HG02884 (cell line): ENCODE measurements around the gene LCLAT1.
"Not testable (repeated sequence)": the region's sequence is repeated elsewhere in the genome, so short reads cannot be mapped to it uniquely, and the experiment has no call there.

Source experiments
- ATAC-seq: cut with Tn5 transposase; IDR thresholded peaks from one replicate; pipeline ENCODE4 v1.9.1; 2021; ENCODE audit warnings: mild to moderate bottlenecking, moderate library complexity; ENCODE audit not compliant: unreplicated experiment

Gene LCLAT1

GRCh38 chr2:30453498-30453897 lies 6.5 kb downstream of the LCLAT1 start:
- ATAC-seq = no peak

DNA sequence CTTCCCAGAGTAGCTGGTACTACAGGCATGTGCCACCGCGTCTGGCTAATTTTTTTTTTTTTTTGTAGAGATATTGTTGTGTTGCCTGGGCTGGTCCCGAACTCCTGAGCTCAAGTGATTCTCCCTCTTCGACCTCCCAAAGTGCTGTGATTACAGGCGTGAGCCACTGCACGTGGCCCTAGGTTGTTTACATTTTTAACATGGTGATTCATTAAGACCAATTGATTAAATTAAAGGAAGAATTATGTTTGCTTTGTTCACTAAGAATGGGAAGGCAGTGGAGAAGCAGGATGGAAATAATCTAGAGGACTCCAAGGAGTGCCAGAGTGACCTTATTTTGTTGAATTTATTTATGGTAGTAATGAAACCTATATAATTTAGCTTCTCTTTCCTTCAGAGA lies 7.5 kb downstream of the LCLAT1 start:
- no peak for ATAC-seq

GRCh38 chr2:30455114-30455738 lies 8.2 kb downstream of the LCLAT1 start:
- no peak for ATAC-seq

DNA sequence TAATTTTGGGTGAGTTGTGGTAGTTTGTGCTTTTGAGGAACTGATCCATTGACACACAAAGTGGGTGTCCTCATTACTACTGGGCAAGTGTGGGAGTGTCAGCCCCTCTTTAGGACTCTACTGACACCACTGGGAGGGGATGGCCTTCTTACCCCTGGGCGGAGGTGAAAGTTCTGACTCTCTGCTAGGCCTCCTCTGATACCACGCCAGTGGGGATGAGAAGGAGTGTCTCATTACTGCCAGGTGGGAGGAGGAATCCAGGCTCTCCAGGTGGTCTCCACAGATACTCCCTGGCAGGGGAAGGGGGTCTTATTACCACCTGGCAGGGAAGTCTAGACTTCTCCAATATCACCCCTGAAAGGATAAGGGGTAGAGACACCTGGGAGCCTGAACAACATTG lies 9.1 kb downstream of the LCLAT1 start:
- ATAC-seq = no peak

DNA sequence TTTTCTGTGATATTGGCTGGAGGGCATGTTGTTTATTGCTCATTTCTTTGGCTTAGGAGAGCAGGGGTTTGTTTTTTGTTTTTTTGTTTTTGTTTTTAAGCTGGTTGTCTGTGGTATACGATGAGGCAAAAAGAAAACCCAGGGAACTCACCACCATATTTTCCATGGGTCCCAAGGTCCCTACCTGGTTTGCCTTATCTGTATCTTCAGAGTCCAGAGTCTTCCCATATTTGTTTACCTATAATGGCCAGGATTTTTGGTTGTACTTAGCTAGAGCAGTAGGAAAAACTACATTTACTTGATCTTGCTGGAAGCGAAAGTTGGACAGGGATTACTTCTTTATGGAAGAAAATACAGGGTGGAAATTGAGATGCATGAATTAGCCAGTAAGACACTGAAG lies 9.5 kb downstream of the LCLAT1 start:
- no peak for ATAC-seq

- ATAC-seq = no peak
Observed at GRCh38 chr2:30457296-30457695, 10.2 kb downstream of the LCLAT1 start.

GRCh38 chr2:30459140-30459539 lies 12.1 kb downstream of the LCLAT1 start:
- ATAC-seq = no peak

- ATAC-seq = no peak
Observed at GRCh38 chr2:30462131-30462857, 15.2 kb downstream of the LCLAT1 start.

- no peak for ATAC-seq
Observed at GRCh38 chr2:30463535-30463934, 16.5 kb downstream of the LCLAT1 start.

DNA sequence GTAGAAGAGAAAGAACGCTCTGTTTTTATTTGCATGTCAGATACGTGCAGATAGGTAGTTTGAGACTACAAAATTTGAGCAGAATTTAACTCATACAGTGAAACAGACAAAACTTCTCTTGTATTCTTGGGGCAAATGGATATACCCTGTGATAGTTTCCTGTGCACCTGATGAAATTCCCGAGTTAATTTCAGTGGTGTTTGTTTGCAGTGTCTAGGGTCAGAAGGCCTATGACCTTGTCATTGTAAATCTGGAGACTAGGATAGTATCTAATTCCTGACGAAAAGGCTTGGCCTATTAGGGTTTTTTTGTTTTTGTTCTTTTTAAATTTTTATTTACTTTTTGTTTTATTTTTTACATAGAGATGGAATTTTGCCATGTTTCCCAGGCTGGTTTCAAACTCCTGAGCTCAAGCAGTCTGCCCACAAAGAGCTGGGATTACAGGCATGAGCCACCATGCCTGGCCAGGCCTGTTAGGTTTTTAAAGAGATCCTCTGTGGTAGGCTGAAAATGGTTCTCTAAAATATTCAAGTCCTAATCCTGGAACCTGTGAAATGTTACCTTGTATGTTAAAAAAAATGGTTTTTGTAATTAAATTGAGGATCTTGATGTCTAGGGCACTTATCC lies 17.6 kb downstream of the LCLAT1 start:
- ATAC-seq = no peak

- ATAC-seq = no peak
Observed at GRCh38 chr2:30465171-30465545, 18.1 kb downstream of the LCLAT1 start.

GRCh38 chr2:30466216-30466615 lies 19.2 kb downstream of the LCLAT1 start:
- no peak for ATAC-seq

DNA sequence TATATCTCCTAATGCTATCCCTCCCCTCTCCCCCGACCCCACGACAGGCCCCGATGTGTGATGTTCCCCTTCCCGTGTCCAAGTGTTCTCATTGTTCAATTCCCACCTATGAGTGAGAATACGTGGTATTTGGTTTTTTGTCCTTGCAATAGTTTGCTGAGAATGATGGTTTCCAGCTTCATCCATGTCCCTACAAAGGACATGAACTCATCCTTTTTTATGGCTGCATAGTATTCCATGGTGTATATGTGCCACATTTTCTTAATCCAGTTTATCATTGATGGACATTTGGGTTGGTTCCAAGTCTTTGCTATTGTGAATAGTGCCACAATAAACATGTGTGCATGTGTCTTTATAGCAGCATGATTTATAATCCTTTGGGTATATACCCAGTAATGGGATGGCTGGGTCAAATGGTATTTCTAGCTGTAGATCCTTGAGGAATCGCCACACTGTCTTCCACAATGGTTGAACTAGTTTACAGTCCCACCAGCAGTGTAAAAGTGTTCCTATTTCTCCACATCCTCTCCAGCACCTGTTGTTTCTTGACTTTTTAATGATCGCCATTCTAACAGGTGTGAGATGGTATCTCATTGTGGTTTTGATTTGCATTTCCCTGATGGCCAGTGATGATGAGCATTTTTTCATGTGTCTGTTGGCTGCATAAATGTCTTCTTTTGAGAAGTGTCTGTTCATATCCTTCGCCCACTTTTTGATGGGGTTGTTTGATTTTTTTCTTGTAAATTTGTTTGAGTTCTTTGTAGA lies 20.2 kb downstream of the LCLAT1 start:
- not testable (repeated sequence) for ATAC-seq

DNA sequence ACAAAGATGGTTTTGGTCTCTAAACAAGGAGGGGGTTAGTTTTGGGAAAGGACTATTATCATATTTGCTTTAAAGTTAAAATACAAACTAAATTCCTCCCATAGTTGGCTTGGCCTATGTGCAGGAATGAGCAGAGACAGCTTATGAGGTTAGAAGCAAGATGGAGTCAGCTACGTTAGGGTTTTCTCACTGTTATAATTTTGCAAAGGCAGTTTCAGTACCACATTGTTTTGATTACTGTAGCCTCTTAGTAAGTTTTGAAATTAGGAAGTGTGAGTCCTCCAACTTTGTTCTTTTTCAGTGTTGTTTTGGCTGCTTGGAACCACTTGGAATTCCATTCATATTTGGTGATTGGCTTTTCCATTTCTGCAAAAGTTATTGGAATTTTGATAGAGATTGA lies 23.4 kb downstream of the LCLAT1 start:
- ATAC-seq = no peak

DNA sequence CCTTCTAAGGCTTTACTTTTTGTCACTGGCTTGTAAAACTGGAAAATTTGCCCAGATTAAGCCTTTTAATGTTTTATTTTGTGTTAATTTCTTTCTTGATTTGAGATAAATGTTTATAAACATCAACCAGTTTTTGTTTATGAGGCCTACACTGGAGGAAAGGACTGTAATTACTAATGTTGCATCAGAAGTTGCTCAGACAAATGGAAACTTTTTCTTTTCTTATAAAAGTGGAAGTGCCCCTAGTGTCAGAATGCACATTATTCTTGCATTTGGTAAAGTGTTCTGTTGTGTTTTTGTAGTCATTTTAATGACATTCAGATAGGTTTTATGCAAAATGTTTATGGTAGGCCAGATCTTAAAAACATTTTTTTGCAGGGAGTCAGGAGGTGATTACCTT lies 25.3 kb downstream of the LCLAT1 start:
- no peak for ATAC-seq

DNA sequence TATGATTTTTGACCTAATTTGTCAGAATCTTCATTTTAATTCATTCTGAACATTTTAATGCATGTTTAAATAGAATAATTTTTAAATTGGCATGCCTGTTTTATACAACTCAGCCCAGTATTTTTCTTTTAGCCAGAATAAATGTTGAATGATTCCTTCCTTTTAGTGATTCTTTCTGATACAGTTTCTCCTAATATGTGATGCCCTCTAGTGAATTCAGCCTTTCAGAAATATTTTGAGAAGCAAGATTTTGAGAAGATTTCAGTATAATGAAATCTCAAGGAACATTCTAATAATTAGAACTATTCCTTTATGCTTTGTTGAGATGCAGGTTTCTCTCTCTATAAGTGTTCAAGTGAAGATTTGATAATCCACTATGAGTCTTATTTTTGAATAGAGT lies 28.5 kb downstream of the LCLAT1 start:
- no peak for ATAC-seq

DNA sequence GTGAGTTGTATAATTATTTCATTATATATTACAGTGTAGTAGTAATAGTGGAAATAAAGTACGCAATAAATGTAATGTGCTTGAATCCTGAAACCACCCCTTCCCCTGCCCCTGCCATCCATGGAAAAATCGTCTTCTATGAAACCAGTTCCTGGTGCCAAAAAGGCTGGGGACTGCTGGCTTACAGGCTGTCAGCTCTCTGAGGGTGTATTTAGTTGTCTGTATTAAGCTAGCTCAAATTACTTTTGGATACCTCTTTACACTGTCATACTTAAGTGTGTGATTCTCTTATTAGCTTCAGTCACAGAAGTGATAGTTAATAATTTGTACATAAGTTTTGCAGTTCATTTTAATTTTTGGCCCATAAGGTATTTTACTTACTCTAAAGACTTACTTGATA lies 29.6 kb downstream of the LCLAT1 start:
- ATAC-seq = no peak

DNA sequence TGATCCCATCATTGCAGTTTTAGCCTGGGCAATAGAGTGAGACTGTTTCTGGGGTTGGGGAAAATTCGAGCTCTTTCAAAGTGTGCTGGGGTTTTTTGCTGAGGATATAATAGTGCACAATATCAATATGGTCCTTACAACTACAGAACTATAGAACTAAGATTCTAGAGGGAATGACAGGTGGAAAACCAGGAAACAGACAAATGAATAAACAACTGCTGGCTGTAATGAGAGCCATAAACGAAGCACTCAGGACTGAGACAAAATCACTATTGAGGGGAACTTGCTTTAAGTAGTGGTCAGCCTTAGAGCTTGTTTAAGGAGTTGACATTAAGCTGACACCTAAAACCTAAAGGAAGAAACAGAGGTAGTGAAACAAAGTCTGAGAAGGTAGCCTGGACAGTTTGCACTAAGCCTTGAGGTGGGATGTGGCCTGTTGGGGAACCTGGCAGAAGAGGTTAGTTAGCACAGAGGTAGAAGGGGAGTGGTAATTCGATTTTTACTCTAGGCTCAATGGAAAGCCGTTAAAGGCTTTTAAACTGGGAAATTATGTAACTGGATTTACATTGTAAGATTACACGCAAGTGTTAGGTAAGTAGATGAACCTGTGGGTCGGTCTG lies 33.8 kb downstream of the LCLAT1 start:
- no peak for ATAC-seq

GRCh38 chr2:30481323-30481800 lies 34.3 kb downstream of the LCLAT1 start:
- ATAC-seq = no peak

GRCh38 chr2:30482011-30482410 lies 35.0 kb downstream of the LCLAT1 start:
- ATAC-seq = no peak

GRCh38 chr2:30484145-30484544 lies 37.1 kb downstream of the LCLAT1 start:
- no peak for ATAC-seq
